IMR-90 (cell line): ENCODE results near the gene DDIAS. TPM values are rescaled to one million over a fixed set of nuclear protein-coding genes. Genes with fewer than 3 reads are reported as not detected.

Source experiments
- ATAC-seq: fragments of 200-7000 bp; cut with Tn5 transposase; 2 replicates; pipeline ENCODE4 v1.9.1; 2020; ENCODE audit warnings: low read depth, mild to moderate bottlenecking, moderate library complexity
- BruUV-seq: library from RNA; stranded (reverse); fragments of 400-500 nt; replicated peaks from 2 replicates; lab custom pipeline; 2021; lab: Mats Ljungman, UMichigan
- CTCF ChIA-PET: fragments of 300-600 bp; formaldehyde crosslinking; extraction: SDS; loops from one replicate; lab custom pipeline; 2021; ENCODE audit warnings: antibody characterized with exemption; lab: Yijun Ruan, JAX
- POLR2A ChIA-PET: fragments of 300-600 bp; sonication (Branson Sonifier 250); formaldehyde crosslinking; loops from one replicate; lab custom pipeline; 2022; ENCODE audit warnings: antibody characterized with exemption; ENCODE audit not compliant: unreplicated experiment; lab: Charles Lee
- DNase-seq: peaks from one replicate; pipeline ENCODE4 v3.0.0; 2013
- H2AFZ ChIP-seq: replicated peaks from 2 replicates; pipeline ENCODE3; 2013; ENCODE audit warnings: low read length, mild to moderate bottlenecking; ENCODE audit not compliant: poor library complexity
- H2AK5ac ChIP-seq: 2 replicates; pipeline ENCODE4 v1.6.1; 2013; ENCODE audit warnings: low read depth, low read length, inconsistent platforms
- H2AK9ac ChIP-seq: replicated peaks from 2 replicates; pipeline ENCODE3; 2013; ENCODE audit warnings: mild to moderate bottlenecking, low read depth, low read length, moderate library complexity; ENCODE audit not compliant: poor library complexity
- H2BK120ac ChIP-seq: 2 replicates; pipeline ENCODE4 v1.6.1; 2013; ENCODE audit warnings: low read depth, low read length, inconsistent platforms
- H2BK15ac ChIP-seq: 3 replicates; pipeline ENCODE4 v1.6.1; 2013; ENCODE audit warnings: low read depth, low read length, inconsistent platforms
- H2BK20ac ChIP-seq: 2 replicates; pipeline ENCODE4 v1.6.1; 2013; ENCODE audit warnings: low read depth, mild to moderate bottlenecking, inconsistent platforms, low read length, moderate library complexity
- H2BK5ac ChIP-seq: 2 replicates; pipeline ENCODE4 v1.6.1; 2013; ENCODE audit warnings: mild to moderate bottlenecking, low read depth, low read length, inconsistent platforms; ENCODE audit not compliant: poor library complexity, severe bottlenecking
- H3K14ac ChIP-seq: replicated peaks from 2 replicates; pipeline ENCODE4 v1.6.1; 2013; ENCODE audit warnings: low read depth, low read length, inconsistent platforms
- H3K18ac ChIP-seq: 2 replicates; pipeline ENCODE4 v1.6.1; 2013; ENCODE audit warnings: low read depth, low read length, control low read depth
- H3K23ac ChIP-seq: 2 replicates; pipeline ENCODE4 v1.6.1; 2013; ENCODE audit warnings: low read depth, low read length, inconsistent platforms
- H3K27ac ChIP-seq: 2 replicates; pipeline ENCODE4 v1.5.1; 2013; ENCODE audit warnings: mild to moderate bottlenecking, control low read depth, low read length; ENCODE audit not compliant: insufficient read depth
- H3K27me3 ChIP-seq: 2 replicates; pipeline ENCODE4 v1.6.1; 2013; ENCODE audit warnings: low read length; ENCODE audit not compliant: control insufficient read depth, insufficient read depth
- H3K36me3 ChIP-seq: 2 replicates; pipeline ENCODE4 v1.6.1; 2013; ENCODE audit warnings: low read length, mixed read lengths; ENCODE audit not compliant: control insufficient read depth, insufficient read depth
- H3K4ac ChIP-seq: 2 replicates; pipeline ENCODE4 v1.6.1; 2013; ENCODE audit warnings: low read depth, low read length, inconsistent platforms
- H3K4me1 ChIP-seq: 2 replicates; pipeline ENCODE4 v1.6.1; 2013; ENCODE audit warnings: low read length, mixed read lengths; ENCODE audit not compliant: control insufficient read depth, insufficient read depth
- H3K4me2 ChIP-seq: 2 replicates; pipeline ENCODE4 v1.6.1; 2013; ENCODE audit warnings: low read depth, mild to moderate bottlenecking, control low read depth, low read length, moderate library complexity
- H3K4me3 ChIP-seq: 2 replicates; pipeline ENCODE4 v1.5.1; 2013; ENCODE audit warnings: low read depth, mild to moderate bottlenecking, control low read depth, low read length, moderate library complexity; ENCODE audit not compliant: insufficient read depth
- H3K56ac ChIP-seq: 2 replicates; pipeline ENCODE4 v1.6.1; 2013; ENCODE audit warnings: low read length, inconsistent platforms; ENCODE audit not compliant: insufficient read depth; ENCODE audit errors: extremely low read depth
- H3K79me1 ChIP-seq, 2 experiments: 2 replicates each; pipeline ENCODE4 v1.6.1; 2013; ENCODE audit warnings: low read length in 2 of 2, inconsistent platforms in 1 of 2, low read depth in 1 of 2
- H3K9ac ChIP-seq: 2 replicates; pipeline ENCODE4 v1.6.1; 2013; ENCODE audit warnings: low read depth, low read length, control low read depth
- H3K9me1 ChIP-seq: 2 replicates; pipeline ENCODE4 v1.6.1; 2013; ENCODE audit warnings: low read length, inconsistent platforms; ENCODE audit not compliant: insufficient read depth
- H3K9me3 ChIP-seq: 2 replicates; pipeline ENCODE4 v1.6.1; 2013; ENCODE audit warnings: low read length; ENCODE audit not compliant: control insufficient read depth, insufficient read depth
- H4K20me1 ChIP-seq: 2 replicates; pipeline ENCODE4 v1.6.1; 2013; ENCODE audit warnings: low read length, inconsistent platforms; ENCODE audit not compliant: insufficient read depth
- H4K5ac ChIP-seq: 2 replicates; pipeline ENCODE4 v1.6.1; 2013; ENCODE audit warnings: mild to moderate bottlenecking, low read depth, low read length, control low read depth
- H4K8ac ChIP-seq, 2 experiments: 2 replicates each; pipeline ENCODE4 v1.6.1; 2013; ENCODE audit warnings: low read depth in 2 of 2, low read length in 2 of 2, control low read depth in 1 of 2, inconsistent platforms in 1 of 2
- H4K91ac ChIP-seq: 2 replicates; pipeline ENCODE4 v1.6.1; 2013; ENCODE audit warnings: low read depth, low read length, inconsistent platforms; ENCODE audit not compliant: insufficient read depth
- BHLHE40 ChIP-seq: fragments of 150-350 bp; IDR thresholded peaks from 2 replicates; pipeline ENCODE4 v1.6.1; 2016; ENCODE audit warnings: mild to moderate bottlenecking, low read depth, low read length
- CEBPB ChIP-seq: IDR thresholded peaks from 2 replicates; pipeline ENCODE4 v1.6.1; 2012; ENCODE audit warnings: low read depth, low read length, improper control_type of control experiment
- CHD1 ChIP-seq: IDR thresholded peaks from 2 replicates; pipeline ENCODE4 v1.6.1; 2012; ENCODE audit warnings: low read depth, low read length, improper control_type of control experiment
- ELK1 ChIP-seq: fragments of 150-350 bp; IDR thresholded peaks from 2 replicates; pipeline ENCODE4 v1.6.1; 2016; ENCODE audit warnings: low read depth, mild to moderate bottlenecking, low read length, moderate library complexity, borderline replicate concordance
- FOS ChIP-seq: fragments of 150-350 bp; IDR thresholded peaks from 2 replicates; pipeline ENCODE4 v1.6.1; 2016; ENCODE audit warnings: low read depth, low read length
- MXI1 ChIP-seq: IDR thresholded peaks from 2 replicates; pipeline ENCODE4 v1.6.1; 2012; ENCODE audit warnings: low read depth, mild to moderate bottlenecking, low read length, moderate library complexity, borderline replicate concordance
- POLR2A ChIP-seq: IDR thresholded peaks from 2 replicates; pipeline ENCODE4 v1.6.1; 2012; ENCODE audit warnings: mild to moderate bottlenecking, low read depth, low read length
- RAD21 ChIP-seq: IDR thresholded peaks from 2 replicates; pipeline ENCODE4 v1.6.1; 2012; ENCODE audit warnings: low read length, improper control_type of control experiment
- RCOR1 ChIP-seq: IDR thresholded peaks from 2 replicates; pipeline ENCODE4 v1.6.1; 2012; ENCODE audit warnings: mild to moderate bottlenecking, low read length, improper control_type of control experiment; ENCODE audit not compliant: insufficient replicate concordance
- RFX5 ChIP-seq: IDR thresholded peaks from 2 replicates; pipeline ENCODE4 v1.8.0; 2012; ENCODE audit warnings: low read depth, mild to moderate bottlenecking, low read length, moderate library complexity
- SMC3 ChIP-seq: fragments of 150-350 bp; IDR thresholded peaks from 2 replicates; pipeline ENCODE4 v1.6.1; 2016; ENCODE audit warnings: low read depth, mild to moderate bottlenecking, antibody characterized with exemption, low read length, moderate library complexity
- USF2 ChIP-seq: fragments of 150-350 bp; IDR thresholded peaks from 2 replicates; pipeline ENCODE4 v1.6.1; 2017; ENCODE audit warnings: mild to moderate bottlenecking, antibody characterized with exemption, low read length, low read depth
- WGBS, 2 experiments: methylation state at CpG; one replicate each; pipeline versions ENCODE4 v1.1.5 to v1.1.7; 2013; ENCODE audit warnings: missing lambda C conversion rate in 2 of 2; ENCODE audit not compliant: insufficient read length in 1 of 2; ENCODE audit errors: extremely low coverage in 2 of 2; 5-methylcytosine and 5-hydroxymethylcytosine counted together
- dilution Hi-C: fragments of 300-500 bp; cut with HindIII; formaldehyde crosslinking; loops from one replicate; pipeline ENCODE4 v1.14.3; 2018; ENCODE audit warnings: low sequenced_read_pairs; ENCODE audit not compliant: unreplicated experiment
- in situ Hi-C: fragments of 300-500 bp; cut with MboI; formaldehyde crosslinking; loops from 3 replicates; pipeline ENCODE4 v1.14.3; 2019; ENCODE audit warnings: low sequenced_read_pairs, inconsistent platforms, mixed read lengths
- intact Hi-C: fragments of 100-400 bp; cut with micrococcal nuclease; formaldehyde crosslinking; loops from 2 replicates; pipeline ENCODE4 v1.10.0; 2022
- polyA plus RNA-seq, 3 experiments: library from polyadenylated mRNA; depleted of rRNA; stranded (reverse); fragments of >200 nt; gene quantifications; 2 replicates each; pipeline ENCODE4 v1.2.3, GENCODE V29; 2012; ENCODE audit warnings: low replicate concordance in 1 of 3
- total RNA-seq: library from RNA; depleted of rRNA; stranded (reverse); fragments of >200 nt; gene quantifications from 2 replicates; pipeline ENCODE4 v1.2.3, GENCODE V29; 2012

The DDIAS gene
- total and polyA plus RNA-seq, 2 of the 4 experiments (the other 2 are of a cell fraction), result 4.3 to 15.8 TPM

- H3K4me2 ChIP-seq, result no peak overlapping the region
- H2AFZ ChIP-seq, result no peak overlapping the region
- no peaks in the 10 kb centered on the region for H3K9me1 ChIP-seq
- dilution Hi-C loops (no loop called here), in situ Hi-C loops (no loop called here), intact Hi-C loops (no loop called here)
- no peaks in the 10 kb centered on the region for H3K9me3 ChIP-seq
- H2BK120ac ChIP-seq, result no peak overlapping the region
- H4K20me1 ChIP-seq, result no peaks in the 10 kb centered on the region
- H3K36me3 ChIP-seq, result no peaks in the 10 kb centered on the region
- H3K4ac ChIP-seq, result no peak overlapping the region
- H3K18ac ChIP-seq, result no peak overlapping the region
- no peak overlapping the region for H3K56ac ChIP-seq
- no peak overlapping the region for H2BK15ac ChIP-seq
- no peak overlapping the region for H2BK20ac ChIP-seq
- H3K23ac ChIP-seq, result no peak overlapping the region
- H4K91ac ChIP-seq, result no peak overlapping the region
- H4K8ac ChIP-seq, result no peak overlapping the region
- H3K4me3 ChIP-seq, result no peak overlapping the region
- TF ChIP-seq MXI1 (no peak), CEBPB (no peak), CHD1 (no peak), BHLHE40 (no peak), RCOR1 (no peak), USF2 (no peak), SMC3 (no peak), FOS (no peak), POLR2A (no peak), RFX5 (no peak), ELK1 (no peak), RAD21 (no peak)
- H3K79me1 ChIP-seq, result no peaks in the 10 kb centered on the region
- no TSS peak for BruUV-seq
- no peak overlapping the region for H2BK5ac ChIP-seq
- H3K4me1 ChIP-seq, result no peaks in the 10 kb centered on the region
- POLR2A ChIA-PET, result no interaction called here
- H3K27ac ChIP-seq, result no peak overlapping the region
- no peak for ATAC-seq
- DNase-seq, result no peak
- WGBS, 2 experiments, result no CpG with 5 or more reads among the region's 4 CpGs
- H3K27me3 ChIP-seq, result no peaks in the 10 kb centered on the region
- H2AK9ac ChIP-seq, result no peak overlapping the region
- H4K5ac ChIP-seq, result no peak overlapping the region
- H3K14ac ChIP-seq, result no peak overlapping the region
- H2AK5ac ChIP-seq, result no peak overlapping the region
- H3K9ac ChIP-seq, result no peak overlapping the region
- CTCF ChIA-PET, result no interaction called here
Observed at GRCh38 chr11:82967381-82967780, 65.8 kb downstream of the DDIAS start.
